HCT116 (cell line): Measurements from ENCODE around the gene CPLX4. TPM values are rescaled to one million over a fixed set of nuclear protein-coding genes. Genes with fewer than 3 reads are reported as not detected.

Experiments used
- ATAC-seq: fragments of 200-7000 bp; cut with Tn5 transposase; 2 replicates; pipeline ENCODE4 v1.9.1; 2020; ENCODE audit warnings: mild to moderate bottlenecking, moderate library complexity
- BruUV-seq: library from RNA; stranded (reverse); fragments of 400-500 nt; replicated peaks from 2 replicates; lab custom pipeline; 2021; lab: Mats Ljungman, UMichigan
- CTCF ChIA-PET: fragments of 300-600 bp; sonication (Branson Sonifier 250); formaldehyde crosslinking; loops from one replicate; lab custom pipeline; 2021; ENCODE audit warnings: antibody characterized with exemption; lab: Charles Lee
- POLR2A ChIA-PET: fragments of 300-600, 350-600 bp; sonication (Branson Sonifier 250); formaldehyde crosslinking; loops from one replicate; lab custom pipeline; 2021; ENCODE audit warnings: antibody characterized with exemption; lab: Charles Lee
- RAD21 ChIA-PET, 2 experiments: fragments of 300-600 bp; sonication (Branson Sonifier 250); formaldehyde crosslinking; loops; one replicate each; lab custom pipeline; 2023; ENCODE audit warnings: low total read pairs in 2 of 2; ENCODE audit not compliant: uncharacterized antibody in 2 of 2, unreplicated experiment in 2 of 2, low non-redundant PET in 1 of 2; lab: Charles Lee
- DNase-seq: peaks from one replicate; pipeline ENCODE4 v3.0.0-alpha.2; 2010; ENCODE audit warnings: low read depth, low spot score
- H2AFZ ChIP-seq: fragments of 200-600 bp; shearing (Covaris generic), sonication (generic); 2 replicates; pipeline ENCODE4 v1.6.1; 2017; ENCODE audit warnings: low read depth, mixed run types, mixed read lengths, antibody characterized with exemption, low read length; ENCODE audit not compliant: poor library complexity, severe bottlenecking
- H3K27ac ChIP-seq: 2 replicates; pipeline ENCODE4 v1.5.1; 2012; ENCODE audit warnings: low read depth, low read length
- H3K27me3 ChIP-seq: fragments of 200-600 bp; sonication (generic); 2 replicates; pipeline ENCODE4 v1.6.1; 2016; ENCODE audit warnings: mixed run types, low read length, mixed read lengths; ENCODE audit not compliant: insufficient read depth
- H3K36me3 ChIP-seq, 2 experiments: fragments of 200-500 bp in 1 of 2; fragments of 200-600 bp in 1 of 2; sonication (Bioruptor generic) in 1 of 2; sonication (generic) in 1 of 2; 2 replicates each; pipeline versions ENCODE4 v1.5.1 to v1.6.1; 2014 to 2016; ENCODE audit warnings: low read length in 2 of 2, inconsistent platforms in 1 of 2, mixed read lengths in 1 of 2, mixed run types in 1 of 2; ENCODE audit not compliant: insufficient read depth in 2 of 2, control insufficient read depth in 1 of 2
- H3K4me1 ChIP-seq, 2 experiments: fragments of 200-600 bp in 1 of 2; sonication (generic) in 1 of 2; 2 replicates each; pipeline versions ENCODE4 v1.5.1 to v1.6.1; 2012 to 2017; ENCODE audit warnings: low read length in 2 of 2, inconsistent platforms in 1 of 2, mild to moderate bottlenecking in 1 of 2, mixed read lengths in 1 of 2, mixed run types in 1 of 2, moderate library complexity in 1 of 2; ENCODE audit not compliant: insufficient read depth in 2 of 2, control insufficient read depth in 1 of 2
- H3K4me2 ChIP-seq: fragments of 200-600 bp; sonication (generic); 2 replicates; pipeline ENCODE4 v1.6.1; 2017; ENCODE audit warnings: mixed run types, low read length, mixed read lengths
- H3K4me3 ChIP-seq, 2 experiments: fragments of 200-600 bp in 1 of 2; sonication (generic) in 1 of 2; replicated peaks in 1 of 2; 2 replicates each; pipeline ENCODE4 v1.5.1; 2011 to 2016; ENCODE audit warnings: low read length in 2 of 2, control low read depth in 1 of 2, low read depth in 1 of 2, mild to moderate bottlenecking in 1 of 2, mixed read lengths in 1 of 2, mixed run types in 1 of 2
- H3K79me2 ChIP-seq: fragments of 200-600 bp; sonication (generic); 2 replicates; pipeline ENCODE4 v1.6.1; 2017; ENCODE audit warnings: mild to moderate bottlenecking, mixed run types, low read length, moderate library complexity, mixed read lengths; ENCODE audit not compliant: insufficient read depth
- H3K9ac ChIP-seq: fragments of 200-600 bp; sonication (generic); 2 replicates; pipeline ENCODE4 v1.6.1; 2016; ENCODE audit warnings: low read length, mixed read lengths
- H3K9me2 ChIP-seq: fragments of 200-600 bp; sonication (generic), shearing (Covaris generic); 2 replicates; pipeline ENCODE4 v1.6.1; 2017; ENCODE audit warnings: mixed run types, mild to moderate bottlenecking, moderate library complexity; ENCODE audit not compliant: insufficient read depth
- H3K9me3 ChIP-seq, 2 experiments: fragments of 200-500 bp in 1 of 2; fragments of 200-600 bp in 1 of 2; sonication (Bioruptor generic) in 1 of 2; sonication (generic) in 1 of 2; 2 replicates each; pipeline ENCODE4 v1.6.1; 2014 to 2017; ENCODE audit warnings: low read length in 2 of 2, mixed read lengths in 2 of 2, inconsistent platforms in 1 of 2, low read depth in 1 of 2, mild to moderate bottlenecking in 1 of 2, mixed run types in 1 of 2, moderate library complexity in 1 of 2; ENCODE audit not compliant: control insufficient read depth in 1 of 2, insufficient read depth in 1 of 2
- H4K20me1 ChIP-seq: fragments of 200-600 bp; sonication (generic), shearing (Covaris generic); 2 replicates; pipeline ENCODE4 v1.6.1; 2017; ENCODE audit warnings: mixed run types, mild to moderate bottlenecking, moderate library complexity; ENCODE audit not compliant: insufficient read depth
- CBX3 ChIP-seq: IDR thresholded peaks from 2 replicates; pipeline ENCODE4 v1.6.1; 2012; ENCODE audit warnings: low read depth
- CTCF ChIP-seq, 3 experiments: fragments of 200-600 bp in 1 of 3; sonication (generic) in 1 of 3; IDR thresholded peaks in 2 of 3; conservative IDR thresholded peaks in 1 of 3; 2 replicates each; pipeline ENCODE4 v1.5.1; 2012 to 2017; ENCODE audit warnings: low read depth in 2 of 3, low read length in 2 of 3, antibody characterized with exemption in 1 of 3, borderline replicate concordance in 1 of 3, control low read depth in 1 of 3, mild to moderate bottlenecking in 1 of 3, mixed read lengths in 1 of 3, mixed run types in 1 of 3, moderate library complexity in 1 of 3; ENCODE audit not compliant: insufficient read depth in 1 of 3
- ELF1 ChIP-seq: IDR thresholded peaks from 2 replicates; pipeline ENCODE4 v1.6.1; 2012; ENCODE audit warnings: low read depth, borderline replicate concordance
- RAD21 ChIP-seq: IDR thresholded peaks from 2 replicates; pipeline ENCODE4 v1.6.1; 2012; ENCODE audit warnings: low read depth, mild to moderate bottlenecking
- intact Hi-C: fragments of 100-400 bp; cut with micrococcal nuclease; formaldehyde crosslinking; loops from 2 replicates; pipeline ENCODE4 v1.10.0; 2022
- total RNA-seq: library from RNA; stranded (reverse); gene quantifications from one replicate; pipeline ENCODE4 v1.2.1, GENCODE V29; 2021; ENCODE audit not compliant: unreplicated experiment
- TF ChIP-seq, protein P1 (sequence below): IDR thresholded peaks from 2 replicates; pipeline ENCODE4 v1.6.1; 2012

CPLX4 gene
- total RNA-seq, 1 experiment from 2014 or later = not detected

- CTCF ChIA-PET = interaction anchor here (0.7 to 4.5 kb wide), 11 partner anchors 10 to 540 kb away, joined by 3 to 110 read pairs (median 3); no protein-coding TSS in a partner anchor
- Histone ChIP-seq H3K9ac (no peak overlapping the region), H3K9me2 (no peaks in the 10 kb centered on the region), H3K9me3 (no peaks in the 10 kb centered on the region), H3K4me2 (peak overlapping the region; percentile 92), H3K36me3 (no peaks in the 10 kb centered on the region), H2AFZ (peak overlapping the region; percentile 93), H3K79me2 (no peaks in the 10 kb centered on the region), H3K27me3 (no peaks in the 10 kb centered on the region)
- intact Hi-C loops = loop anchor here (1.0 to 2.0 kb wide), 2 partner anchors 59 to 94 kb away; no protein-coding TSS in a partner anchor
- RAD21 ChIA-PET = interaction anchor here (0.7 to 3.1 kb wide), 4 partner anchors 11 to 94 kb away, joined by 4 to 27 read pairs (median 14); no protein-coding TSS in a partner anchor
- BruUV-seq = no TSS peak
- TF ChIP-seq CBX3 = no peak
- peak; percentile 80 to 97 (median 88) for TF ChIP-seq CTCF (IDR thresholded peaks at IDR 0.05 in 2 of 3, conservative IDR thresholded peaks at IDR 0.05 in 1 of 3; ENCODE audit: borderline replicate concordance in 1 of 3, insufficient read depth in 1 of 3, low read depth in 2 of 3, low read length in 2 of 3)
- TF ChIP-seq RAD21 = peak; percentile 86
- no peak for TF ChIP-seq ELF1
- TF ChIP-seq, protein P1, sequence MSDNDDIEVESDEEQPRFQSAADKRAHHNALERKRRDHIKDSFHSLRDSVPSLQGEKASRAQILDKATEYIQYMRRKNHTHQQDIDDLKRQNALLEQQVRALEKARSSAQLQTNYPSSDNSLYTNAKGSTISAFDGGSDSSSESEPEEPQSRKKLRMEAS = peak; percentile 42; the same call in 1 of the 2 replicates
- TF ChIP-seq, all 23 proteins: peak for 3
- H3K4me1 ChIP-seq = peaks cover 0 to 22% of the 10 kb centered on the region in 2 experiments; a peak in 3 of 4 replicates
- POLR2A ChIA-PET = no interaction called here
- H3K27ac ChIP-seq = no peak overlapping the region
- no peaks in the 10 kb centered on the region for H4K20me1 ChIP-seq
- ATAC-seq = peak; percentile 96
- peak; percentile 43 for DNase-seq
- H3K4me3 ChIP-seq = peak overlapping the region; percentile 40 to 54
These were observed 10.1 kb downstream of the CPLX4 start for GRCh38 chr18:59308248-59308937.
